ENCODE results near the gene SH2D7.
A peak's percentile ranks its signal among the peaks of the same experiment; 100 is the strongest.

- TF ChIP-seq, protein P1, sequence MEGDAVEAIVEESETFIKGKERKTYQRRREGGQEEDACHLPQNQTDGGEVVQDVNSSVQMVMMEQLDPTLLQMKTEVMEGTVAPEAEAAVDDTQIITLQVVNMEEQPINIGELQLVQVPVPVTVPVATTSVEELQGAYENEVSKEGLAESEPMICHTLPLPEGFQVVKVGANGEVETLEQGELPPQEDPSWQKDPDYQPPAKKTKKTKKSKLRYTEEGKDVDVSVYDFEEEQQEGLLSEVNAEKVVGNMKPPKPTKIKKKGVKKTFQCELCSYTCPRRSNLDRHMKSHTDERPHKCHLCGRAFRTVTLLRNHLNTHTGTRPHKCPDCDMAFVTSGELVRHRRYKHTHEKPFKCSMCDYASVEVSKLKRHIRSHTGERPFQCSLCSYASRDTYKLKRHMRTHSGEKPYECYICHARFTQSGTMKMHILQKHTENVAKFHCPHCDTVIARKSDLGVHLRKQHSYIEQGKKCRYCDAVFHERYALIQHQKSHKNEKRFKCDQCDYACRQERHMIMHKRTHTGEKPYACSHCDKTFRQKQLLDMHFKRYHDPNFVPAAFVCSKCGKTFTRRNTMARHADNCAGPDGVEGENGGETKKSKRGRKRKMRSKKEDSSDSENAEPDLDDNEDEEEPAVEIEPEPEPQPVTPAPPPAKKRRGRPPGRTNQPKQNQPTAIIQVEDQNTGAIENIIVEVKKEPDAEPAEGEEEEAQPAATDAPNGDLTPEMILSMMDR (IDR thresholded peaks at IDR 0.05): peak; percentile 87 to 95 (median 93)
- no peak for TF ChIP-seq POLR2A (IDR thresholded peaks at IDR 0.05)
These were observed 16.1 kb downstream of the SH2D7 start for GRCh38 chr15:78108300-78109084.
